Upper lobe of left lung (tissue), 4 donors: ENCODE measurements around the gene TTC33.

Experiments used
- POLR2A ChIP-seq, 4 donors: fragments of 450-650 bp; IDR thresholded peaks; one replicate each; pipeline ENCODE4 v1.5.1; 2016 to 2017; ENCODE audit warnings: antibody characterized with exemption in 4 of 4, mild to moderate bottlenecking in 2 of 4
- POLR2AphosphoS5 ChIP-seq, 2 donors: sonication (generic); formaldehyde crosslinking; IDR thresholded peaks; one replicate each; pipeline ENCODE4 v1.5.1; 2017; ENCODE audit warnings: antibody characterized with exemption in 2 of 2

DNA sequence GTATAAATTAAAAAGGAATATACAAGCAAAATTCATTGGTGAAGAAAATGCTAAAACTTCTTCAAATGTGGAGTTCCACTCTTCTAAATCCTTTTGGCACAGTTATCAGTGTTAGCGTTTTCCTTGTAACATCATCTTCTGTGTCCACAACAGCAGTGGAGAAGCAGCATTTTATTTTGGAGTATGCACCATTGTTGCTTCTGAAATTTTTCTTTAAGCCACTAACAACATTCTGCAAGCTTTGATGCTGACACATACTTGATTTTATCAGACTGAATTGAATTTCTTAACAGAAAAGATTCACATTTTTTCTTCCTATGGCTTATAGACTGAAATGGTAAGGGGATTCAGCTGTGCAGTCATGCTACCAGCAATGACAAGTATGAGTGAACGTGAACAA, 136.8 kb downstream of the TTC33 start:
- no peak for TF ChIP-seq POLR2AphosphoS5 (IDR thresholded peaks at IDR 0.05)
- no peak for TF ChIP-seq POLR2A (IDR thresholded peaks at IDR 0.05)
